Sigmoid colon (tissue), 7 donors: ENCODE measurements around the gene HAS3. TPM values are rescaled to one million over a fixed set of nuclear protein-coding genes. Genes with fewer than 3 reads are reported as not detected.
A peak's percentile ranks its signal among the peaks of the same experiment; 100 is the strongest.

Source experiments
- DNase-seq: peaks from one replicate; pipeline ENCODE4 v3.0.0-alpha.2; 2019
- H3K27ac ChIP-seq, 4 donors: fragments of 200-600 bp; sonication (generic); one replicate each; pipeline ENCODE4 v1.5.1; 2016 to 2019; ENCODE audit warnings: mild to moderate bottlenecking in 1 of 4
- H3K27me3 ChIP-seq, 3 donors: fragments of 200-600 bp; sonication (generic); one replicate each; pipeline ENCODE4 v1.5.1; 2019; ENCODE audit warnings: mild to moderate bottlenecking in 1 of 3
- H3K36me3 ChIP-seq, 4 donors: fragments of 200-600 bp; sonication (generic); one replicate each; pipeline ENCODE4 v1.5.1; 2016 to 2019
- H3K4me1 ChIP-seq, 4 donors: fragments of 200-600 bp; sonication (generic); one replicate each; pipeline ENCODE4 v1.5.1; 2017 to 2019
- H3K4me3 ChIP-seq, 4 donors: fragments of 200-600 bp; sonication (generic); one replicate each; pipeline ENCODE4 v1.5.1; 2017 to 2019; ENCODE audit warnings: mild to moderate bottlenecking in 2 of 4, moderate library complexity in 1 of 4
- H3K9me3 ChIP-seq, 4 donors: fragments of 200-600 bp in 3 of 4; sonication (generic) in 3 of 4; one replicate each; pipeline versions ENCODE4 v1.5.1 to v1.6.1; 2013 to 2019
- EP300 ChIP-seq, 4 donors: sonication (generic); formaldehyde crosslinking; IDR thresholded peaks; one replicate each; pipeline ENCODE4 v1.6.1; 2017; ENCODE audit warnings: antibody characterized with exemption in 4 of 4
- POLR2A ChIP-seq, 2 donors: fragments of 450-650 bp; IDR thresholded peaks; one replicate each; pipeline ENCODE4 v1.6.1; 2016; ENCODE audit warnings: antibody characterized with exemption in 2 of 2, mild to moderate bottlenecking in 2 of 2, moderate library complexity in 2 of 2
- POLR2AphosphoS5 ChIP-seq, 4 donors: sonication (generic); formaldehyde crosslinking; IDR thresholded peaks; one replicate each; pipeline ENCODE4 v1.6.1; 2017; ENCODE audit warnings: antibody characterized with exemption in 4 of 4
- WGBS, 2 donors: extraction: QIAGEN DNeasy Blood & Tissue Kit; methylation state at CpG; one replicate each; pipeline ENCODE4 v1.1.7; 2013; 5-methylcytosine and 5-hydroxymethylcytosine counted together
- intact Hi-C: fragments of 100-400 bp; cut with DNase I; formaldehyde crosslinking; loops from one replicate; pipeline ENCODE4 v1.15.1; 2023
- polyA plus RNA-seq, 3 donors: library from polyadenylated mRNA; stranded (reverse); fragments of 200-250 nt; gene quantifications; one replicate each; pipeline ENCODE4 v1.2.3, GENCODE V29; 2013
- total RNA-seq, 4 donors: library from RNA; depleted of rRNA; stranded (reverse); fragments of >200 nt; gene quantifications; one replicate each; pipeline ENCODE4 v1.1.0, GENCODE V29; 2016
- TF ChIP-seq, protein P1 (sequence below), 4 experiments: fragments of 450-650 bp in 3 of 4; fragments of 200-600 bp in 1 of 4; IDR thresholded peaks; one replicate each; pipeline ENCODE4 v1.5.1; 2016 to 2019; ENCODE audit warnings: antibody characterized with exemption in 4 of 4, mild to moderate bottlenecking in 3 of 4, moderate library complexity in 2 of 4
- donor health status: healthy with polysubstance abuse.
- donor health status: Bipolar disorder and iron deficiency.
- donor health status: healthy.

Gene HAS3
- total and polyA plus RNA-seq, 7 donors, result 0.36 to 5.8 (median 0.83) TPM

DNA sequence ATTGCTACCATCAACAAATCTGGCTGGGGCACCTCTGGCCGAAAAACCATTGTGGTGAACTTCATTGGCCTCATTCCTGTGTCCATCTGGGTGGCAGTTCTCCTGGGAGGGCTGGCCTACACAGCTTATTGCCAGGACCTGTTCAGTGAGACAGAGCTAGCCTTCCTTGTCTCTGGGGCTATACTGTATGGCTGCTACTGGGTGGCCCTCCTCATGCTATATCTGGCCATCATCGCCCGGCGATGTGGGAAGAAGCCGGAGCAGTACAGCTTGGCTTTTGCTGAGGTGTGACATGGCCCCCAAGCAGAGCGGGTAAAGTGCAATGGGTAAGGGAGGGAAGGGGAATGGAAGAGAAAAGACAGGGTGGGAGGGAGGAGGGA is 9.5 kb downstream of the HAS3 start:
- peaks cover 5 to 68% (median 28%) of the 10 kb centered on the region in 4 donors for H3K36me3 ChIP-seq
- H3K27ac ChIP-seq, result no peak overlapping the region
- H3K4me1 ChIP-seq, result peaks cover 0 to 11% (median 5%) of the 10 kb centered on the region in 4 donors
- no peaks in the 10 kb centered on the region for H3K27me3 ChIP-seq
- DNase-seq, result peak; percentile 32
- 95 to 97% methylated on average over 6 of the region's 6 CpGs for WGBS, 2 donors
- intact Hi-C loops, result loop anchor here (10.0 kb wide), 1 partner anchor 410 kb away; no protein-coding TSS in a partner anchor
- no peak for TF ChIP-seq POLR2AphosphoS5 (IDR thresholded peaks at IDR 0.05)
- TF ChIP-seq EP300 (IDR thresholded peaks at IDR 0.05), result no peak
- TF ChIP-seq, protein P1, sequence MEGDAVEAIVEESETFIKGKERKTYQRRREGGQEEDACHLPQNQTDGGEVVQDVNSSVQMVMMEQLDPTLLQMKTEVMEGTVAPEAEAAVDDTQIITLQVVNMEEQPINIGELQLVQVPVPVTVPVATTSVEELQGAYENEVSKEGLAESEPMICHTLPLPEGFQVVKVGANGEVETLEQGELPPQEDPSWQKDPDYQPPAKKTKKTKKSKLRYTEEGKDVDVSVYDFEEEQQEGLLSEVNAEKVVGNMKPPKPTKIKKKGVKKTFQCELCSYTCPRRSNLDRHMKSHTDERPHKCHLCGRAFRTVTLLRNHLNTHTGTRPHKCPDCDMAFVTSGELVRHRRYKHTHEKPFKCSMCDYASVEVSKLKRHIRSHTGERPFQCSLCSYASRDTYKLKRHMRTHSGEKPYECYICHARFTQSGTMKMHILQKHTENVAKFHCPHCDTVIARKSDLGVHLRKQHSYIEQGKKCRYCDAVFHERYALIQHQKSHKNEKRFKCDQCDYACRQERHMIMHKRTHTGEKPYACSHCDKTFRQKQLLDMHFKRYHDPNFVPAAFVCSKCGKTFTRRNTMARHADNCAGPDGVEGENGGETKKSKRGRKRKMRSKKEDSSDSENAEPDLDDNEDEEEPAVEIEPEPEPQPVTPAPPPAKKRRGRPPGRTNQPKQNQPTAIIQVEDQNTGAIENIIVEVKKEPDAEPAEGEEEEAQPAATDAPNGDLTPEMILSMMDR (IDR thresholded peaks at IDR 0.05), result no peak
- TF ChIP-seq POLR2A (IDR thresholded peaks at IDR 0.05), result no peak
- no peak overlapping the region for H3K4me3 ChIP-seq
- H3K9me3 ChIP-seq, result no peaks in the 10 kb centered on the region

DNA sequence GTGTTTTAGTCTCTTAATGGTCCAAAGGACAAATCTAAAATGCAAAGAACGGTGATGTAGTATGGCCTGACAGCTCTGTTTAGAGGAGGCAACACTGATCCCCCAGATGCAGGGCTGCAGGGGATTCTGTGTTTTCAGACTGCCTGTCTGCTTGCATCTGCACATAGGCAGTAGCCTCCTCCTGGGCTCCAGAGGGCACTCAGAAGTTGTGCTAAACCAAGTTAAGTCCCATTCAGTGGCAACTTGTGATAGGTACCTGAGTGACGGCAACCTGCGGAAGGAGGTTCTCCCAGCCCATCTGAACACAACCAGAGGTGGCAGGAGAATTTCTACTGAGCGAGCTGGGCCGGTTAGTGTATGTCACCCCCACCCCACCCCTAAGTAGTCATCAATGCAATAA is 9.9 kb downstream of the HAS3 start:
- Histone ChIP-seq H3K27ac (no peak overlapping the region), H3K4me3 (no peak overlapping the region), H3K36me3 (peaks cover 6 to 68% (median 32%) of the 10 kb centered on the region in 4 donors), H3K9me3 (no peaks in the 10 kb centered on the region), H3K4me1 (peaks cover 0 to 11% (median 5%) of the 10 kb centered on the region in 4 donors), H3K27me3 (no peaks in the 10 kb centered on the region)
- peak; percentile 14 for DNase-seq
- intact Hi-C loops, result loop anchor here (10.0 kb wide), 1 partner anchor 411 kb away; no protein-coding TSS in a partner anchor
- TF ChIP-seq POLR2A (IDR thresholded peaks at IDR 0.05), result no peak
- TF ChIP-seq EP300 (IDR thresholded peaks at IDR 0.05), result no peak
- TF ChIP-seq, protein P1 (IDR thresholded peaks at IDR 0.05), result no peak
- TF ChIP-seq POLR2AphosphoS5 (IDR thresholded peaks at IDR 0.05), result no peak
- WGBS, 2 donors, result 93 to 95% methylated on average over 5 of the region's 5 CpGs

DNA sequence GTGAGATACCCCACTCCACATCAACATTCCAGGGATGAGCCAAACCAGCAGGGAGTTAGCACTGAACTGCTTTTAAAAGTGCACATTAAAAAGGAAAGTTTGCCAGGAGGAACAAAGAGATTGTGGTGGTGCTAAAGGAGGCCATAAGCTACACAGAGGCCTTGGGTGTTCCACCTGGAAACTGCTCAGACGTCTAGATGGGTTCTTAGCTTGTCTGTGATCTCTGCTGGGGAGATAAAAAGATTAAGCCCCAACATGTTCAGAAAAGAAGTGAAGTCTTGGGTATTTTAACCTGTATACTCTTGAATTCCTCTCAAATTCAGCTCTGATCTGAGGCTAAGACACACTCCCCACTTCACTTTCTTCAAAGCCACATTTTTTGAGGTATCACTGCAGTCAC is 10.4 kb downstream of the HAS3 start:
- no peak overlapping the region for H3K4me3 ChIP-seq

DNA sequence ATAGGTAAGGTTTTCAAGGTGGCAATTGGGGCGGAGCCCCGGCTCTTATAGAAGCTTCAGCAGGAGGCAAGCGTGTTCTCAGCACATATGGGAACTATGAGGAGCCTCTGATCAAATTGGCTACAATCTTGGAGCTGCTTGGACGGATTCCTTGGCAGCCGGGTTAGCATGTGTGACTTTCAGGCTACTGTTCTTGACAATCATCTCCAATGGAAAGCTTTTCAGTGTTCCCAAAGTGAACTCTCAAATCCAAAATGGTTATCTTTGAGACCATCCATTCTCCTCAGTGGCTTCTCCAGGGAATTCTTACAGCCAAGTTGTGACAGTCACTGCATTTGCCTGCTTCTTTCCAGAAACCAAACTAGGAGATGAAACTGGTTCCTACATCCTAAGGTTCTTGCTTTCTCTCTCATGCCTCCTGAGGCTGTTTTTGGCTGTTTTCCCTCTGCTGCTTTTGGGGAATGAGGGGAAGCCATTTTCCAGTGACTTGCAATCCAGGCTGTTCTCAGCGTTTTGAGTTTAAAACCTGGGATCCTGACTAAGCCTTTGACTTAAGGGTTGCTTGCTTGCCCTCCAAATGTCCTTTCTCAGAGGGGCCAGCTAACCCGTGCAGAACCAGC is 10.9 kb downstream of the HAS3 start:
- DNase-seq, result peak; percentile 14
- H3K9me3 ChIP-seq, result no peaks in the 10 kb centered on the region
- H3K27me3 ChIP-seq, result no peaks in the 10 kb centered on the region
- 90 to 91% methylated on average over 7 of the region's 7 CpGs for WGBS, 2 donors
- H3K27ac ChIP-seq, result no peak overlapping the region
- peaks cover 13 to 74% (median 39%) of the 10 kb centered on the region in 4 donors for H3K36me3 ChIP-seq
- H3K4me3 ChIP-seq, result no peak overlapping the region
- peaks cover 0 to 11% (median 5%) of the 10 kb centered on the region in 4 donors for H3K4me1 ChIP-seq
- intact Hi-C loops, result loop anchor here (10.0 kb wide), 1 partner anchor 412 kb away; no protein-coding TSS in a partner anchor
- TF ChIP-seq EP300 (IDR thresholded peaks at IDR 0.05), result no peak
- TF ChIP-seq POLR2AphosphoS5 (IDR thresholded peaks at IDR 0.05), result no peak
- TF ChIP-seq, protein P1 (IDR thresholded peaks at IDR 0.05), result no peak
- no peak for TF ChIP-seq POLR2A (IDR thresholded peaks at IDR 0.05)

More for the DNA sequence above, 10.4 kb downstream of the HAS3 start:
- intact Hi-C loops, result loop anchor here (10.0 kb wide), 1 partner anchor 411 kb away; no protein-coding TSS in a partner anchor
- DNase-seq, result no peak
- H3K36me3 ChIP-seq, result peaks cover 9 to 71% (median 37%) of the 10 kb centered on the region in 4 donors
- TF ChIP-seq, protein P1 (IDR thresholded peaks at IDR 0.05), result no peak
- TF ChIP-seq POLR2AphosphoS5 (IDR thresholded peaks at IDR 0.05), result no peak
- no peak for TF ChIP-seq EP300 (IDR thresholded peaks at IDR 0.05)
- TF ChIP-seq POLR2A (IDR thresholded peaks at IDR 0.05), result no peak
- no peak overlapping the region for H3K27ac ChIP-seq
- no peaks in the 10 kb centered on the region for H3K9me3 ChIP-seq
- peaks cover 0 to 11% (median 5%) of the 10 kb centered on the region in 4 donors for H3K4me1 ChIP-seq
- H3K27me3 ChIP-seq, result no peaks in the 10 kb centered on the region
- WGBS, 2 donors, result 73 to 77% methylated on average over 1 of the region's 1 CpG
